CMK (cell line): ENCODE results near the gene TTC34.
A peak's percentile ranks its signal among the peaks of the same experiment; 100 is the strongest.
"Not testable (repeated sequence)": the region's sequence is repeated elsewhere in the genome, so short reads cannot be mapped to it uniquely, and the experiment has no call there.

Experiments used
- DNase-seq: peaks from one replicate; pipeline ENCODE4 v3.0.0-alpha.2; 2010; ENCODE audit warnings: low read depth

Gene TTC34

DNA sequence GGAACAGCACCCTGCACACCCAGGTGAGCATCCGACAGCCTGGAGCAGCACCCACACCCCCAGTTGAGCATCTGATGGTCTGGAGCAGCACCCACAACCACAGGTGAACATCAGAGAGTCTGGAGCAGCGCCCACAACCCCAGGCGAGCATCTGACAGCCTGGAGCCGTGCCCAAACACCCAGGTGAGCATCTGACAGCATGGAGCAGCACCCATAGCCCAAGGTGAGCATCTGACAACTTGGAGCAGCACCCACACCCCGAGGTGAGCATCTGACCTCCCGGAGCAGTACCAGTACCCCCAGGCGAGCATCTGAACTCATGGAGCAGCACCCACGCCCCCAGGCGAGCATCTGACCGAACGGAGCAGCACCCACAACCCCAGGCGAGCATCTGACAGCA is 144.4 kb downstream of the TTC34 start:
- not testable (repeated sequence) for DNase-seq

DNA sequence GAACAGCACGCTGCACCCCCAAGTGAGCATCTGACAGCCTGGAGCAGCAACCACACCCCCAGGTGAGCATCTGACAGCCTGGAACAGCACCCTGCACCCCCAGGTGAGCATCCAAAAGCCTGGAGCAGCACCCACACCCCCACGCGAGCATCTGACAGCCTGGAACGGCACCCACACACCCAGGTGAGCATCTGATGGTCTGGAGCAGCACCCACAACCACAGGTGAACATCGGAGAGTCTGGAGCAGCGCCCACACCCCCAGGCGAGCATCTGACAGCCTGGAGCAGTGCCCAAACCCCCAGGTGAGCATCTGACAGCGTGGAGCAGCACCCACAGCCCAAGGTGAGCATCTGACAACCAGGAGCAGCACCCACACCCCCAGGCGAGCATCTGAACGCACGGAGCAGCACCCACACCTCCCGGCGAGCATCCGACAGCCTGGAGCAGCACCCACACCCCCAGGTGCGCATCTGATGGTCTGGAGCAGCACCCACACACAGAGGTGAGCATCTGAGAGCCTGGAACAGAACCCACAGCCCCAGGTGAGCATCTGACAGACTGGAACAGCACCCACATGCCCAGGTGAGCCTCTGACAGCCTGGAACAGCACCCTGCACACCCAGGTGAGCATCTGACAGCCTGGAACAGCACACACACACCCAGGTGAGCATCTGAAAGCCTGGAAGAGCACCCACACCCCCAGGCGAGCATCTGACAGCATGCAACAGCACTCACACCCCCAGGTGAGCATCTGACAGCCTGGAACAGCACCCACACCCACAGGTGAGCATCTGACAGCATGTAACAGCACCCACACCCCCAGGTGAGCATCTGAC is 145.7 kb downstream of the TTC34 start:
- not testable (repeated sequence) for DNase-seq

DNA sequence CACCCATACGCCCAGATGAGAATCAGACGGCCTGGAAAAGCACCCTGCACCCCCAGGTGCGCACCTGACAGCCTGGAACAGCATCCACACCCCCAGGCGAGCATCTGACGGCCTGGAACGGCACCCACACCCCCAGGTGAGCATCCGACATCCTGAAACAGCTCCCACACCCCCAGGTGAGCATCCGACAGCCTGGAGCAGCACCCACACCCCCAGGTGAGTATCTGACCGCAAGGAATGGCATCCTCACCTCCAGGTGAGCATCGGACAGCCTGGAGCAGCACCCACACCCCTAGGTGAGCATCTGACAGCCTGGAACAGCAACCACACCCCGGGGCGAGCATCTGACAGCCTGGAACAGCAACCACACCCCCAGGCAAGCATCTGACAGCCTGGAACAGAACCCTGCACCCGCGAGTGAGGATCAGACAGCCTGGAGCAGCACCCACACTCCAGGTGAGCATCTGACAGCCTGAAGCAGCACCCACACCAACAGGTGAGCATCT is 147.0 kb downstream of the TTC34 start:
- DNase-seq: not testable (repeated sequence)

DNA sequence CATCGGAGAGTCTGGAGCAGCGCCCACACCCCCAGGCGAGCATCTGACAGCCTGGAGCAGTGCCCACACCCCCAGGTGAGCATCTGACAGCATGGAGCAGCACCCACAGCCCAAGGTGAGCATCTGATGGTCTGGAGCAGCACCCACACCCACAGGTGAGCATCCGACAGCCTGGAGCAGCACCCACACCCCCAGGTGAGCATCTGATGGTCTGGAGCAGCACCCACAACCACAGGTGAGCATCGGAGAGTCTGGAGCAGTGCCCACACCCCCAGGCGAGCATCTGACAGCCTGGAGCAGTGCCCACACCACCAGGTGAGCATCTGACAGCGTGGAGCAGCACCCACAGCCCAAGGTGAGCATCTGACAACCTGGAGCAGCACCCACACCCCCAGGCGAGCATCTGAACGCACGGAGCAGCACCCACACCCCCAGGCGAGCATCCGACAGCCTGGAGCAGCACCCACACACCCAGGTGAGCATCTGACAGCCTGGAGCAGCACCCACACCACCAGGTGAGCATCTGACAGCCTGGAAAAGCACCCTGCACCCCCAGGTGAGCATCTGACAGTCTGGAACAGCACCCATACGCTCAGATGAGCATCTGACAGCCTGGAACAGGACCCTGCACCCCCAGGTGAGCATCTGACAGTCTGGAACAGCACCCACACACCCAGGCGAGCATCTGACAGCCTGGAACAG is 147.6 kb downstream of the TTC34 start:
- not testable (repeated sequence) for DNase-seq

DNA sequence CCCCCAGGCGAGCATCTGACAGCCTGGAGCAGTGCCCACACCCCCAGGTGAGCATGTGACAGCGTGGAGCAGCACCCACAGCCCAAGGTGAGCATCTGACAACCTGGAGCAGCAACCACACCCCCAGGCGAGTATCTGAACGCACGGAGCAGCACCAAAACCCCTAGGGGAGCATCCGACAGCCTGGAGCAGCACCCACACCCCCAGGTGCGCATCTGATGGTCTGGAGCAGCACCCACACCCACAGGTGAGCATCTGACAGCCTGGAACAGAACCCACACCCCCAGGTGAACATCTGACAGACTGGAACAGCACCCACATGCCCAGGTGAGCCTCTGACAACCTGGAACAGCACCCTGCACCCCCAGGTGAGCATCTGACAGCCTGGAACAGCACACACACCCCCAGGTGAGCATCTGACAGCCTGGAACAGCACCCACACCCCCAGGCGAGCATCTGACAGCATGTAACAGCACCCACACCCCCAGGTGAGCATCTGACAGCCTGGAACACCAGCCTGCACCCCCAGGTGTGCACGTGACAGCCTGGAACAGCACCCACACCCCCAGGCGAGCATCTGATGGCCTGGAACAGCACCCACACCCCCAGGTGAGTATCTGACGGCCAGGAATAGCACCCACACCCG is 148.4 kb downstream of the TTC34 start:
- DNase-seq: not testable (repeated sequence)

DNA sequence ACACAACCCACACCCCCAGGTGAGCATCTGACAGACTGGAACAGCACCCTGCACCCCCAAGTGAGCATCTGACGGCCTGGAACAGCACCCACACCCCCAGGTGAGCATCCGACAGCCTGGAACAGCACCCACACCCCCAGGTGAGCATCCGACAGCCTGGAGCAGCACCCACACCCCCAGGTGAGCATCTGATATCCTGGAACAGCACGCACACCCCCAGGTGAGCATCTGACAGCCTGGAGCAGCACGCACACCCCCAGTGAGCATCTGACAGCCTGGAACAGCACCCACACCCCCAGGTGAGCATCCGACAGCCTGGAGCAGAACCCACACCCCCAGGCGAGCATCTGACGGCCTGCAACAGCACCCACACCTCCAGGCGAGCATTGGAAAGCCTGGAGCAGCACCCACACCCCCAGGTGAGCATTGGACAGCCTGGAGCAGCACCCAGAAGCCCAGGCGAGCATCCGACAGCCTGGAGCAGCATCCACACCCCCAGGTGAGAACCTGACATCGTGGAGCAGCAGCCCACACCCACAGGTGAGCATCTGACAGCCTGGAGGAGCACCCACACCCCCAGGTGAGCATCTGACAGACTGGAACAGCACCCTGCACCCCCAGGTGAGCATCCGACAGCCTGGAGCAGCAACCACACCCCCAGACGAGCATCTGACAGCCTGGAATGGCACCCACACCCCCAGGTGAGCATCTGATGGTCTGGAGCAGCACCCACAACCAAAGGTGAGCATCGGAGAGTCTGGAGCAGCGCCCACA is 149.2 kb downstream of the TTC34 start:
- DNase-seq: not testable (repeated sequence)

DNA sequence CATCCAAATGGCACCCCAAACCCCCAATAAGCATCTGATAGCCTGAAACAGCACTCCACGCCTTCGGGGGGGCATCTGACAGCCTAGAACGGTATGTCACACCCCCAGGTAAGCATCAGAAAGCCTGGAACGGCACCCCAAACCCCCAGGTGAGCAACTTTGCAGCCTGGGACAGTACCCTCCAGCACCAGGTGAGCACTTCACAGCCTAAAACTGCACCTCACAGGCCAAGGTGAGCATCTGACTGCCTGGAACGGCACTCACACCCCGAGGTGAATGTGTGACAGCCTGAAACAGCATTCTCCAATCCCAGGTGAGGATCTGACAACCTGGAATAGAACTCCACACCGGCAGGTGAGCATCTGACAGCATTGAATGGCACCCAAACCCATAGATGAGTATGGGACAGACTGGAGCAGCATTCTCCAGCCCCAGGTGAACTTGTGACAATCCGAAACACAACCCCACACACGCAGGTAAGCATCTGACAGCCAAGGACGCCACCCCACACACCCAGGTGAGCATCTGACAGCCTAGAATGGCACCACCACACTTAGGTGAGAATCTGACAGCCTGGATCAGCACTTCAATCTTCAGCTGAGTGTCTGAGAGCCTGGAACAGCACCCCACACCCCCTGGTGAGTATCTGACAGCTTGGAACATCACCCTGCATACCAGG is 150.4 kb downstream of the TTC34 start:
- DNase-seq: no peak

DNA sequence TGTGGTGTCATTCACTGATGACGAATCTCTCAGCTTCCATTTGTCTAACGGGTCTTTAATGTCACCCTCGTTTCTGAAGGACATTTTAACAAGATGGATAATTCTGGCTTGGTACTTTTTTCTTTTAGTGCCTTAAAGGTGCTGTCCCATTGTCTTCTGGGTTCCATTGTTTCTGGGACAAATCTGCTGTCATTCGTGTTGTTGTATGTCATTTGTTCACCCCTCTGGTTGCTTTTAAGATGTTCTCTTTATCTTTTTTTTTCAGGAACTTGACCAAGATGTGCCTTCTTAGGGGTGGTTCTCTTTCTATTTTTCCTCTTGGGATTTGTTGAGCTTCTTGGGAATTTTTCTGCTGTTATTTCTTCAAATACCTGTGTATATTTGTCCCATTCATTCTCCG is 154.7 kb downstream of the TTC34 start:
- no peak for DNase-seq

DNA sequence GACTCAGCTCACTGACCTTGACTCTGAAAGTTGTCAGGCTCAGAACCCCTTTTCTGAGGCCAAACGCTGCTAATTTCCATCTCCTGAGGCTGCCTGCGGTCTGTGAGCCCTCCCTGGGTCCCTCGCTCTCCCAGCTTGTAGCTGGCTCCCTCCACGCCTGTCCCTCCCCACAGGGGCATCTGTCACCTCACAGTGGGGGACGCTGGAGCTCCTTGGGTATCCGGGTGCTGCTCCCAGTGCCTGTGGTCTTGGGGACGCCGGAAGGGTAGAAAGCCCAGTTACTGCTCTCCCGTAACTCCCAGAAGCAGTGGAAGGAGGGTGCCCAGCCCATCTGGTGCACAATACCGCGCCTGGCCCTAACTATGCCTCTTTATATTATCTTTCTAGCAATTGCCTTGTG is 155.7 kb downstream of the TTC34 start:
- no peak for DNase-seq

DNA sequence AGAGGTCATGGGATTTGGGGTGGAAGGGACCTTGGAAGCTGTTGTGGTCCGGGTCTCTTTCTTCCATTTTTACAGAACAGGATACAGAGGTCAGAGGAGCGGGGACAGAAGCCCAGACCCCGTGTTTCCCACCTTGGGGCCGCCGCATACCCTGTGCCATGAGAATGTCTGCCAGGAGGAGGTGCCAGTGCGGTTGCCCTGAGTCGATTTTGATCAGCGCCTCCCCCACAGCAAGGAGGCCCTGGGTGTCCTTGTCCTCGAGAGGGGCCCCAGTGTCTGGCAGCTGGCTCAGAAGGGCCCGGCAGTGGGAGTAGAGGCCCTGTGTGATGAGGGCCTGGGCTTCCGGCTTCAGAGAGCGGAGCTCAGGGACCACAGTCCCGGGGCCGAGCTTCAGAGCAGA is 156.3 kb downstream of the TTC34 start:
- no peak for DNase-seq

DNA sequence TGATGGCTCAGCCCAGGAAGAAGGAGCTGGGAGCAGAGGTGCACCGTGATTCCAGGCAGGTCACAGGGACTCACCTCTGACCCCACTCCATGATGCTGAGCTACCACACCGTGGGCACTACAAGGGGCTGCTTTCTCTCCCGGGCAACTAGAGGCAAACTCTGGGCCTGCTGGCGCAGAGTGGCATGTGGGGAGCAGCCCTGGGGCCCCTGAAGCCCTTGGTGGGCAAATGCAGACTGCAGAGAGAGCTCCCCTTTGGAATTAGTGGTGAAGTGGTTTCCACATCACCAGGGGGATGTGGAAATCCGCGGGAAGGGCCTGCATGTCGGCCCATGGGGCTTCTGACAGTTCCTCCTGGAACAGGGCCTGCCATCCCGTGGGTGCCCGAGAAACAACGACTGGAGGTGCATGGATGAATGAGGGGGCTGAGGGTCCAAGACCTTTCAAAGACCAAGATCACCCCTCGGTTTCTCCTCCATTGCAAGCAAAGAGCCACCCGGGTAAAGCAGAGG is 156.8 kb downstream of the TTC34 start:
- no peak for DNase-seq

DNA sequence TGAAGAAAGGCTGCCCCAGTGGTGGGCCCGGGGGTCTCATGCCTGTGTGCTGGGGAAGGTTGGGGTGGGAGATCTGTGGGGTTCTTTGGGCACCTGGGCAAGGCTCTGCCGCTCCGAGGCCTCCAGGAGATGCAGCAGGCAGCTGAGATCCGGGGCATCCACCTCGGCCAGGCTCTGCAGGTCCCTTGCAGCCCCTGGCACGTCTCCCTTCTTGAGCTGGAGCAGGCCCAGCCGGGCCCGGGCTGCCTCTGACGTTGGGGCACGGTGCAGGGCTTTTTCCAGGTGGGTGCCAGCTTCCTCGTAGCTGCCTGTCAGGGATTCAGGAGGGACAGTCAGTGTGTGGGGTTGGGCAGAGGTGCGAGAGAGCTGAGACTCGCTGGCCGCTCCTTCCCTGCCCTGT is 157.3 kb downstream of the TTC34 start:
- no peak for DNase-seq

DNA sequence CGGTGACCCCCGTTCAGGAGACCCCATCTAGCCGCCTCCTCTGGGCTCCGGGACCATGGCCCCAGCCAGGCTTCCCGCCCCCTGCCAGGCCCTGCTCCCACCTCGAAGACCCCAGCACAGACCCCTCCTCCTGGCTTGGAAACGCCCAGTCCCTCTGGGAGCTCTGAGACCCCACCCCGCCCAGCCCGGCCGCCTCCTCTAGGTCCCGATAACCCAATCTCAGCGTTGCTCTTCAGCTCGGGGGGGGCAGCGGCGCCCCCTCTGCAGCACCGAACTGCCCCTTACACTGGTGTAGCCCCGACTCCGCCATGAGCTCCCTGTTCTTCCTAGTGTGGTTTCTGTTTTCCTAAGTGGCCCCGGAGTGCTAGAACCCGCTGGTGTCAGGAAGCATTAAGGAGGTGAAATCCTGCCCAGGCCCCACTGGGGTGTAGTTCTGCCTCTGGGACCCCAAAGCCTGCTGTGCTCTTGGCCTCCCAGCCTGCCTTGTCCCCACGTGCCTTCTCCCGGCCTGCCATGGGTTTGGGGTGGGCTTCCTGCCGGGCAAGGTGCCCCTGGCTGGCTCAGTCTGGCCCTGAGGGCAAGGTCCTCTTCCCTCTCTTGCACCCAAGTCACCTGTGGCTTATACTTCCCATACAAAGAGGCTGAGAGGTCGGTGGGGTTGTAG is 157.9 kb downstream of the TTC34 start:
- no peak for DNase-seq

DNA sequence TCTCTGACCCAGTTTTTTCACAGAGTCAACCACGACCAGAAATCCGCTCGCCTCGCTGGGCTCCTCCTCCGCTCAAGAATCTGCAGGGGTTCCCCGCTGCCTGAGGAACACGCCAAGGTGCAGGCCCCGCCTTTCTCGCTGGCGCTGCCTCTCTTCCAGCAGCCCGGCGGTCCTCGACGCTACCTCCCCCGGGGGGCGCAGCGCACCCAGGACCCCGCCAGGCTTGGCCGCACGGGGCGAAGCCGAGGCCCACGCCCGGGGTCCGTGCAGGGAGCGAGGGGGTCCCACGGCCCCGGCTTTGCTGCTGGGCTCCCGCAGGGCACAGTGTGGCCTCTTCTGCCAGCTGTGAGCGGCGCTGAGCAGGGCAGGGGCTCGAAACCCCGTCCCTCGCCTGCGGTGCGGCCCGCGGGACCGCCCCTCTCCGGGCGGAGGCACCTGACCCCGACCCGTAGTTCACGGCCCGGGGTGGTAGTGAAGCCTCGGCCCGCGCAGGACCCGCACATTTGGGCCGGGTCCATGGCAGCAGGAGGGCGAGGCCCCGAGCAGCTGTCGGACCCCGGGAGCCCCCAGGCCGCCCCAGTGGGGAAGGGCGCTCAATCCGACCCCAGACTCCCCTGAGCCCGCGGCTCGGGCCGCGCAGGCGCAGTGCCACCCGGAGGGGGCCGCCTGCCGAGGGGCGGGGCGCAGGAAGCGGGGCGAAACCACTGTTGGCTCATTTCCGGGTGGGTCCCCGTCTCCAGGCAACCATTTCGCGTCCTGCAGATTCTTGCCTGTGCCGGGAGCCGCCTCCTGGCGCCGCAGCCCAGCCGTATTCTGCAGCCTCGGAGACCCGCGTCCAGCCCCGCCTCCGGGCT is 158.7 kb downstream of the TTC34 start:
- DNase-seq: peak; percentile 91

DNA sequence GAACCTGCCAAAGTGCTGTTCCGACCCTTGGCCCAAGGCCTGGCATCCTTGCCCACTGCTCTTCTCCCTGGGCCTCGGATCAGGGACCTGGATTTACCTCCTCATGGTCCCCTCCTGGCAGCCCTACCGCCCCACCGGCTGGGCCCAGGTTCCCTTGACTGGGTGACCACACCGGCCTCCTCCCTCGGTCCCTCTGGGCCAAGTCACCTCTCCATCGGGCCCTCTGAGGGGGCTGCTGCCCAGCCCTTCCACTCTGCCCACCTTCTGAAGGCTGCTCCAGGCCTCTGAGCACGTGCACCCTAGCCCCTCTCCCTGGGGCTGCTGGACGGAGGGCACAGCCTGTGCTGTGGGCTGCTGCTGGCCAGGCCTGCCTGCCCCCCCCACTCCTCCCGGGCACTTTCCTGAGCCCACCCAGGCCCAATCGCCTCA is 159.3 kb downstream of the TTC34 start:
- DNase-seq: no peak

DNA sequence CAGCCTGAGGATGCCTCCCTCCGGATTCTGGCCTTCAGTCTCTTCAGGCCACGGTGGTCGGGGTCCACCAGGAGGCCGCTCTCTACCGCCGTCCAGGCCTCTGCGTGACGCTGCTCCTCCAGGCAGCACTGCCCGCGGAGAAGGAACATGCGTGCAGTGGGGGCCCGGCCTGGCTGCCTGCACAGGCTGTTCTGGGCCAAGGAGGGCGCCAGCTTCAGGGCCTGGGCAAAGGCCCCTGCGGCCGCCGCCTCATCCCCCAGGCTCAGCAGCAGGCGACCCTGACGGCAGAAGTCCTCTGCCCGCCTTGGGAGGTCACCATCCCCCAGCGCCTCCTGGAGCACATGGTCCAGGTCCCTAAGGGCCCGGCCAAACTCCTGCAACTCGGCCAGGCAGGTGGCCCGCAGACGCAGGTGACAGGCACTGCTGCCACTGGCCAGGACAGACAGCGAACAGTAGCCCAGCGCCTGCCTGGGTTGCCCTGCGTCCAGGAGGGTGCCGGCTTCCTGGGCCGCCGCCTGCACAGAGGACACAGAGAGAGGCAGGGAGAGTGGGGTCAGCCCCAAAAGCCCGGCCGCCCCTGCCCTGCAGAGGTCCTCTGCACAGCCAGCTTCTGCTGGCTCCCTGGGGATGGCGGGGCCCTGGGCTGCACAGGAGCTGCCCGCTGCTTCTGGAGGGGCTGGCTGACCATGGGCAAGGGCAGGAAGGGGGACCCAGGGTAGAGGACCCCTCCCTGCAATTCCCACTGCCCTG is 159.9 kb downstream of the TTC34 start:
- DNase-seq: no peak

DNA sequence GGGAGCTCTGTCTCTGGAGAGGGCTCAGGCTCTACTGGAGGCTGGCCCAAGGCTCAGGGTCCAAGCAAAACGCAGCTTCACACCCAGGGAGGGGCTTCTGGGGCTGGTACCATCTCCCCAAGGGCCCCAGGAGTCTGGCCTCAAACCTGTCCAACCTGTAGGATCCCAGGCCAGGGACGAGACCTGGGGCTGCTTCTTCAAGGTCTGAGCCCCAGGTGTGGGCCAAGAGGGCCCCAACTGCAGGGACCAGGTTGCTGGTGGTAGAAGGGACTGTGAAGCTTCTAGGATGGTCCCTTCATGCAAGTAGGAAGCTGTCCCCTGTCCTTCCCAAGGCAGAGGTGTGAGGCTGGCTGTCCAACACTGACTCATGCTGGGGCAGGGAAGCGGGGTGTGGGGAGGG is 160.9 kb downstream of the TTC34 start:
- no peak for DNase-seq

DNA sequence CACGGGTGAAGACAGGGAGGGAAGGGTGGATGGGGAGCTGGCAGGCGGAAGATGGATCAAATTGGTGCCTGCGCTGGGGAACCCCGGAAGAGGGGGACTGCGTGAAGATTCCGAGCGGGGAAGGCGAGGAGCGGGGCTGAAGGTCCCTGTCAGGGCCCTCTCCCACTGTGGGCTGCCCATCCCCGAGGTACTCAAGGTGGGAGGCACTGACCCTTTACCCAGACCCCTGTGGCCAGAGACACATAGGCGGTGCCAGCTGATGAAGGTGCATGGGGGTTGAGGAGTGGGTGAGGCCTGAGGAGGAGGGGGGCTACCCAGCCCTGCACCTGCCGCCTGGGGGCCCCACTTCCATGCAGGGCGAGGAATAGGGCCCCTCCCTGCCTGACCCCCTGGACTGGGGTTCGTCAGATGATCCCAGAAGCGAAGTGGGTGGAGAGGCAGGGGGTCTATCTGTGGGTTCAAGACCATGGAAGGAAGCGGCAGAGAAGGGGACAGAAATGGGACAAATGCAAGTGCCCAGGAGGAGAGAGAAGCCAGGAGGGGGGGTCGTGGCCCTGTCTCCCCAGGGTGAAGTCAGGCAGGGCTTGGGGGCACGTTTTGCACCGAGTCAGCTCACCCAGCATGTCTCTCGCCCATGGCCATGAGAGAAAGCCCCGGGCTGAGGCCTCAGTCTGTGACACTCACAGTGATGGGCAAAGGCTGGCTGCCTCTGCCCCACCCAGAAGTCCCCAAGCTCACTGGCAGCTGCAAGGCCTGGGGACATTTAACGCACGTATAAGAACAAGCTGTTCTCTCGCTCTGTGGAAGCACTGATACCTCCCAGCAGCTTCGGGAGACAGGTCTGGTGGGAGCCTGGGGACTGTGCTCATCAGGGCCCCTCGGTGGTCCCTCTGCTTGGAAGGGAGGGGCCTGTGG is 161.6 kb downstream of the TTC34 start:
- no peak for DNase-seq
